Measurements from ENCODE around the gene CCSER1. TPM values are rescaled to one million over a fixed set of nuclear protein-coding genes. Genes with fewer than 3 reads are reported as not detected.

Gene CCSER1
- total and polyA plus RNA-seq, 2 of the 8 experiments (the other 6 are each of a cell fraction or from before 2014, with no cell fraction given) = 0.26 to 0.84 TPM

GRCh38 chr4:91513326-91513725 is 1386.1 kb downstream of the CCSER1 start:
- Histone ChIP-seq H3K79me2 (ENCODE audit: control insufficient read depth in 1 of 2, insufficient read depth in 2 of 2, low read length in 2 of 2) (no peaks in the 10 kb centered on the region), H3K23ac (ENCODE audit: insufficient read length) (no peak overlapping the region), H3K4ac (replicated peaks; ENCODE audit: insufficient read length, low read depth, low read length) (no peak overlapping the region), H4K8ac (ENCODE audit: extremely low read depth, insufficient read depth, low read length) (no peak overlapping the region), H3K27ac (ENCODE audit: low read depth, low read length) (no peak overlapping the region), H2BK12ac (ENCODE audit: low read depth, low read length) (no peak overlapping the region), H2AFZ (ENCODE audit: low read length) (no peak overlapping the region), H4K20me1 (replicated peaks in 1 of 2; ENCODE audit: control insufficient read depth in 1 of 2, insufficient read depth in 2 of 2, low read length in 2 of 2) (no peaks in the 10 kb centered on the region), H3K79me1 (ENCODE audit: low read depth, low read length) (no peaks in the 10 kb centered on the region), H3K9ac (replicated peaks in 1 of 4; ENCODE audit: extremely low read depth in 1 of 4, low read depth in 3 of 4, low read length in 3 of 4) (no peak overlapping the region), H3K18ac (ENCODE audit: extremely low read depth, low read length) (no peak overlapping the region), H3K4me3 (ENCODE audit: extremely low read depth in 1 of 4, insufficient read depth in 2 of 4, low read depth in 3 of 4, low read length in 4 of 4) (no peak overlapping the region), H2BK5ac (ENCODE audit: low read depth, low read length) (no peak overlapping the region), H3K9me3 (ENCODE audit: insufficient read depth in 2 of 2, low read depth in 1 of 2, low read length in 1 of 2) (peaks cover 12 to 17% of the 10 kb centered on the region in 2 experiments), H3K23me2 (ENCODE audit: low read depth, low read length) (no peaks in the 10 kb centered on the region), H4K91ac (replicated peaks; ENCODE audit: insufficient read length, low read length) (no peak overlapping the region), H3K14ac (ENCODE audit: insufficient read length) (no peak overlapping the region), H4K5ac (ENCODE audit: insufficient read length, low read depth, low read length) (no peak overlapping the region), H2BK15ac (ENCODE audit: low read length) (no peak overlapping the region), H3K36me3 (ENCODE audit: control insufficient read depth in 2 of 4, insufficient read depth in 4 of 4, low read length in 3 of 4) (no peaks in the 10 kb centered on the region), H3K4me1 (replicated peaks in 1 of 4; ENCODE audit: control insufficient read depth in 3 of 4, insufficient read depth in 4 of 4, low read length in 3 of 4) (no peaks in the 10 kb centered on the region), H2BK120ac (replicated peaks; ENCODE audit: low read depth, low read length) (no peak overlapping the region), H3K56ac (replicated peaks; ENCODE audit: insufficient read length, low read depth, low read length) (no peak overlapping the region), H2BK20ac (ENCODE audit: low read length) (no peak overlapping the region), H3K27me3 (replicated peaks in 1 of 4; ENCODE audit: control insufficient read depth in 3 of 4, extremely low read depth in 1 of 4, insufficient read depth in 3 of 4, low read length in 3 of 4) (no peaks in the 10 kb centered on the region), H3K4me2 (ENCODE audit: insufficient read depth in 1 of 2, low read depth in 2 of 2, low read length in 2 of 2) (no peak overlapping the region), H2AK5ac (ENCODE audit: low read depth, low read length) (no peak overlapping the region)
- ChIA-PET CTCF (ENCODE audit: partially characterized antibody) (no interaction called here), POLR2A (ENCODE audit: partially characterized antibody) (no interaction called here)
- DNase-seq (ENCODE audit: low read depth in 1 of 2, low spot score in 2 of 2) (no peak), FAIRE-seq (no peak)
- TF ChIP-seq NRF1 (IDR thresholded peaks at IDR 0.05; ENCODE audit: low read depth, low read length) (no peak), RBBP5 (IDR thresholded peaks at IDR 0.05; ENCODE audit: borderline replicate concordance, low read depth, low read length) (no peak), ZNF274 (IDR thresholded peaks at IDR 0.05; ENCODE audit: borderline replicate concordance, extremely low read depth, low read length) (no peak), NANOG (IDR thresholded peaks at IDR 0.05; ENCODE audit: insufficient read depth, low read depth, low read length, poor library complexity, severe bottlenecking) (no peak), CREB1 (IDR thresholded peaks at IDR 0.05) (no peak), MAFK (IDR thresholded peaks at IDR 0.05; ENCODE audit: low read depth, low read length) (no peak), SIX5 (IDR thresholded peaks at IDR 0.05; ENCODE audit: low read depth, low read length) (no peak)
